SK-N-MC (cell line): Measurements from ENCODE around the gene TMEM135.

Source experiments
- EZH2 ChIP-seq: fragments of 200-600 bp; sonication (generic); IDR thresholded peaks from one replicate; pipeline ENCODE4 v1.6.1; 2017; ENCODE audit warnings: antibody characterized with exemption
- FOXP2 ChIP-seq: optimal IDR thresholded peaks from 2 replicates; pipeline ENCODE3; 2011; ENCODE audit warnings: mild to moderate bottlenecking, moderate library complexity; ENCODE audit not compliant: insufficient read depth; ENCODE audit errors: extremely low read length, control extremely low read depth
- POLR2AphosphoS5 ChIP-seq: IDR thresholded peaks from 2 replicates; pipeline ENCODE4 v1.6.1; 2012; ENCODE audit warnings: mild to moderate bottlenecking, low read depth, low read length, borderline replicate concordance

- TF ChIP-seq EZH2 (no peak), POLR2AphosphoS5 (no peak), FOXP2 (no peak)
These were observed 175.7 kb downstream of the TMEM135 start for GRCh38 chr11:87213444-87213843.
